Activated T-cell treated with anti-CD3 and anti-CD28 coated beads, Interleukin-2, amount 50 U/mL, for 1 hour (primary cell): ENCODE results near the gene BANP.
"Not testable (repeated sequence)": the region's sequence is repeated elsewhere in the genome, so short reads cannot be mapped to it uniquely, and the experiment has no call there.

ENCODE experiments used
- DNase-seq: peaks from one replicate; pipeline ENCODE4 v3.0.0-alpha.2; 2020

Gene BANP

GRCh38 chr16:88035292-88035691, 84.1 kb downstream of the BANP start:
- no peak for DNase-seq

GRCh38 chr16:88035884-88036639, 84.8 kb downstream of the BANP start:
- not testable (repeated sequence) for DNase-seq

GRCh38 chr16:88036640-88036996, 85.4 kb downstream of the BANP start:
- not testable (repeated sequence) for DNase-seq

- not testable (repeated sequence) for DNase-seq
These were observed 86.1 kb downstream of the BANP start for GRCh38 chr16:88037359-88037758.

- DNase-seq = not testable (repeated sequence)
These were observed 86.8 kb downstream of the BANP start for GRCh38 chr16:88037876-88038525.

GRCh38 chr16:88038526-88038908, 87.3 kb downstream of the BANP start:
- not testable (repeated sequence) for DNase-seq

GRCh38 chr16:88039591-88039990, 88.4 kb downstream of the BANP start:
- no peak for DNase-seq

GRCh38 chr16:88040196-88040876, 89.1 kb downstream of the BANP start:
- not testable (repeated sequence) for DNase-seq

GRCh38 chr16:88040877-88041244, 89.6 kb downstream of the BANP start:
- DNase-seq = not testable (repeated sequence)

- DNase-seq = not testable (repeated sequence)
These were observed 90.3 kb downstream of the BANP start for GRCh38 chr16:88041506-88041905.

- not testable (repeated sequence) for DNase-seq
These were observed 90.8 kb downstream of the BANP start for GRCh38 chr16:88041986-88042562.

- DNase-seq = not testable (repeated sequence)
These were observed 92.1 kb downstream of the BANP start for GRCh38 chr16:88043208-88043910.

GRCh38 chr16:88044121-88044581, 92.9 kb downstream of the BANP start:
- not testable (repeated sequence) for DNase-seq

GRCh38 chr16:88045361-88045760, 94.1 kb downstream of the BANP start:
- not testable (repeated sequence) for DNase-seq

GRCh38 chr16:88045820-88046303, 94.6 kb downstream of the BANP start:
- no peak for DNase-seq

- DNase-seq = no peak
These were observed 96.2 kb downstream of the BANP start for GRCh38 chr16:88047462-88047861.

GRCh38 chr16:88048985-88049384, 97.8 kb downstream of the BANP start:
- DNase-seq = no peak

GRCh38 chr16:88049561-88050545, 98.6 kb downstream of the BANP start:
- DNase-seq = no peak

- no peak for DNase-seq
These were observed 99.9 kb downstream of the BANP start for GRCh38 chr16:88050952-88051660.

- DNase-seq = no peak
These were observed 101.4 kb downstream of the BANP start for GRCh38 chr16:88052661-88053060.

- not testable (repeated sequence) for DNase-seq
These were observed 102.2 kb downstream of the BANP start for GRCh38 chr16:88053479-88053878.
